GM23338 (cell line): ENCODE measurements around the gene VANGL1. TPM values are rescaled to one million over a fixed set of nuclear protein-coding genes. Genes with fewer than 3 reads are reported as not detected.

Source experiments
- ATAC-seq: fragments of 200-7000 bp; cut with Tn5 transposase; 3 replicates; pipeline ENCODE4 v1.9.1; 2020
- DNase-seq: peaks from one replicate; pipeline ENCODE4 v3.0.0-alpha.2; 2015; ENCODE audit warnings: low spot score
- H2AFZ ChIP-seq: fragments of 200-600 bp; sonication (generic); 2 replicates; pipeline ENCODE4 v1.8.0; 2016; ENCODE audit warnings: antibody characterized with exemption, mild to moderate bottlenecking, moderate library complexity
- H3F3A ChIP-seq: fragments of 200-600 bp; sonication (generic); replicated peaks from 2 replicates; pipeline ENCODE4 v1.8.0; 2017; ENCODE audit warnings: antibody characterized with exemption, mixed run types, low read depth
- H3K27ac ChIP-seq: fragments of 200-600 bp; sonication (generic); 2 replicates; pipeline ENCODE4 v1.6.1; 2016; ENCODE audit warnings: low read depth
- H3K27me3 ChIP-seq: fragments of 200-600 bp; sonication (generic); 2 replicates; pipeline ENCODE4 v1.8.0; 2016; ENCODE audit warnings: mild to moderate bottlenecking, mixed run types, moderate library complexity; ENCODE audit not compliant: insufficient read depth
- H3K36me3 ChIP-seq: fragments of 200-600 bp; sonication (generic); 2 replicates; pipeline ENCODE4 v1.8.0; 2016; ENCODE audit warnings: mild to moderate bottlenecking; ENCODE audit not compliant: insufficient read depth
- H3K4me1 ChIP-seq: fragments of 200-600 bp; sonication (generic); 2 replicates; pipeline ENCODE4 v1.8.0; 2016; ENCODE audit warnings: mild to moderate bottlenecking, moderate library complexity; ENCODE audit not compliant: insufficient read depth
- H3K4me2 ChIP-seq: fragments of 200-600 bp; sonication (generic); 2 replicates; pipeline ENCODE4 v1.7.1; 2017; ENCODE audit warnings: mixed run types
- H3K4me3 ChIP-seq: fragments of 200-600 bp; sonication (generic); 2 replicates; pipeline ENCODE4 v1.6.1; 2016; ENCODE audit warnings: mixed run types
- H3K79me2 ChIP-seq: fragments of 200-600 bp; sonication (generic); replicated peaks from 2 replicates; pipeline ENCODE4 v1.8.0; 2017; ENCODE audit warnings: mild to moderate bottlenecking; ENCODE audit not compliant: insufficient read depth
- H3K9me2 ChIP-seq: fragments of 200-600 bp; sonication (generic); 2 replicates; pipeline ENCODE4 v1.8.0; 2017; ENCODE audit not compliant: insufficient read depth
- H4K20me1 ChIP-seq: fragments of 200-600 bp; sonication (generic); replicated peaks from 2 replicates; pipeline ENCODE4 v1.8.0; 2017; ENCODE audit warnings: mild to moderate bottlenecking; ENCODE audit not compliant: insufficient read depth
- H3K27ac Mint-ChIP-seq: 2 replicates; pipeline ENCODE4 v1.8.0; 2020; ENCODE audit warnings: inconsistent platforms, mild to moderate bottlenecking, moderate library complexity, mixed read lengths
- H3K27me3 Mint-ChIP-seq: 3 replicates; pipeline ENCODE4 v1.8.0; 2022; ENCODE audit warnings: low read depth, mild to moderate bottlenecking, moderate library complexity, mixed read lengths, inconsistent platforms; ENCODE audit not compliant: insufficient read depth, poor library complexity
- H3K36me3 Mint-ChIP-seq: 3 replicates; pipeline ENCODE4 v1.8.0; 2021; ENCODE audit warnings: low read depth, mild to moderate bottlenecking, inconsistent platforms, moderate library complexity, mixed read lengths
- H3K4me1 Mint-ChIP-seq: 3 replicates; pipeline ENCODE4 v1.8.0; 2020; ENCODE audit warnings: mild to moderate bottlenecking, inconsistent platforms, mixed read lengths
- H3K4me3 Mint-ChIP-seq: 3 replicates; pipeline ENCODE4 v1.8.0; 2021; ENCODE audit warnings: moderate library complexity, mild to moderate bottlenecking, inconsistent platforms, mixed read lengths
- H3K9me3 Mint-ChIP-seq: 3 replicates; pipeline ENCODE4 v1.8.0; 2020; ENCODE audit warnings: moderate library complexity, mild to moderate bottlenecking, inconsistent platforms, mixed read lengths
- CREB1 ChIP-seq: fragments of 250-450 bp; sonication (Bioruptor Pico); IDR thresholded peaks from 2 replicates; pipeline ENCODE4 v1.5.0; 2020; ENCODE audit warnings: low read depth, mild to moderate bottlenecking, moderate library complexity
- ETS1 ChIP-seq: IDR thresholded peaks from 2 replicates; pipeline ENCODE4 v1.6.1; 2016; ENCODE audit warnings: antibody characterized with exemption
- EZH2 ChIP-seq: fragments of 200-600 bp; sonication (generic); IDR thresholded peaks from one replicate; pipeline ENCODE4 v1.8.0; 2017; ENCODE audit warnings: antibody characterized with exemption, mild to moderate bottlenecking, low read depth; ENCODE audit not compliant: unreplicated experiment
- EZH2phosphoT487 ChIP-seq: fragments of 200-600 bp; sonication (generic); IDR thresholded peaks from one replicate; pipeline ENCODE4 v1.8.1; 2018; ENCODE audit warnings: antibody characterized with exemption; ENCODE audit not compliant: unreplicated experiment
- JUNB ChIP-seq: IDR thresholded peaks from one replicate; pipeline ENCODE4 v1.6.1; 2016; ENCODE audit warnings: antibody characterized with exemption; ENCODE audit not compliant: unreplicated experiment
- STAT1 ChIP-seq: IDR thresholded peaks from one replicate; pipeline ENCODE4 v1.6.1; 2016; ENCODE audit warnings: antibody characterized with exemption; ENCODE audit not compliant: unreplicated experiment
- ZNF114 ChIP-seq: fragments of 250-450 bp; sonication (Bioruptor Pico); IDR thresholded peaks from 2 replicates; pipeline ENCODE4 v1.5.0; 2020; ENCODE audit warnings: mild to moderate bottlenecking, moderate library complexity
- ZNF331 ChIP-seq: fragments of 250-450 bp; sonication (Bioruptor Pico); IDR thresholded peaks from 2 replicates; pipeline ENCODE4 v1.5.0; 2020; ENCODE audit warnings: low read depth, mild to moderate bottlenecking, moderate library complexity
- polyA plus RNA-seq: library from polyadenylated mRNA; unstranded; fragments of >200 nt; fragmentation: Nextera tagmentation; extraction: Ambion mirVana; gene quantifications from 2 replicates; pipeline ENCODE4 v1.2.1, GENCODE V29; 2016
- total RNA-seq: library from RNA; depleted of rRNA; stranded (reverse); fragments of >200 nt; shearing (Covaris generic); gene quantifications from 2 replicates; pipeline ENCODE4 v1.2.3, GENCODE V29; 2014
- TF ChIP-seq, protein P1 (sequence below): fragments of 250-450 bp; sonication (Bioruptor Pico); IDR thresholded peaks from 2 replicates; pipeline ENCODE4 v1.5.0; 2020; ENCODE audit warnings: mild to moderate bottlenecking, moderate library complexity
- TF ChIP-seq, protein P2 (sequence below), 2 experiments: fragments of 200-600 bp in 1 of 2; sonication (generic) in 1 of 2; conservative IDR thresholded peaks; 2 replicates each; pipeline versions ENCODE4 v1.5.1 to v1.6.1; 2016 to 2017; ENCODE audit warnings: antibody characterized with exemption in 2 of 2, low read depth in 2 of 2, mild to moderate bottlenecking in 2 of 2, moderate library complexity in 1 of 2

VANGL1 gene
- total and polyA plus RNA-seq, 2 experiments from 2014 or later, result 4.4 to 14.4 TPM

DNA sequence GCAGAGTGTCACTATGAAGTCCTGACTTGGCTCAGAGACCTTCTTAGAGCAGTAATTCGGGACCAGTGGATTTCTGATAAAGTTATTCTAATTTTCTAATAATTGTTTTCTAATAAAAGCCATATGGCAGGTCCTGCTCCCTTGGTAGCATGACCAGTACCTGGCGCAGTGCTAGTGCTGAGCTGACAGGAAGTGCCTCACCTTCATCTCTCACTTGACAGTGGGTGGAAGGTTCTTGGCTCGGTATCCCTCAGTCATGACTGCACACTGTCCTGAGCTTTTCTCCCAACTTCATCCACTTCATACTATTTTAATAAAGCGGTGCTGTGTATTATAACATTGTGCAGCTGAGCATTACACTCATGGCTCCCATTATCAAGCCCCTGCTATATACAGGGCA, 14.1 kb downstream of the VANGL1 start (continued):
- TF ChIP-seq, protein P1, sequence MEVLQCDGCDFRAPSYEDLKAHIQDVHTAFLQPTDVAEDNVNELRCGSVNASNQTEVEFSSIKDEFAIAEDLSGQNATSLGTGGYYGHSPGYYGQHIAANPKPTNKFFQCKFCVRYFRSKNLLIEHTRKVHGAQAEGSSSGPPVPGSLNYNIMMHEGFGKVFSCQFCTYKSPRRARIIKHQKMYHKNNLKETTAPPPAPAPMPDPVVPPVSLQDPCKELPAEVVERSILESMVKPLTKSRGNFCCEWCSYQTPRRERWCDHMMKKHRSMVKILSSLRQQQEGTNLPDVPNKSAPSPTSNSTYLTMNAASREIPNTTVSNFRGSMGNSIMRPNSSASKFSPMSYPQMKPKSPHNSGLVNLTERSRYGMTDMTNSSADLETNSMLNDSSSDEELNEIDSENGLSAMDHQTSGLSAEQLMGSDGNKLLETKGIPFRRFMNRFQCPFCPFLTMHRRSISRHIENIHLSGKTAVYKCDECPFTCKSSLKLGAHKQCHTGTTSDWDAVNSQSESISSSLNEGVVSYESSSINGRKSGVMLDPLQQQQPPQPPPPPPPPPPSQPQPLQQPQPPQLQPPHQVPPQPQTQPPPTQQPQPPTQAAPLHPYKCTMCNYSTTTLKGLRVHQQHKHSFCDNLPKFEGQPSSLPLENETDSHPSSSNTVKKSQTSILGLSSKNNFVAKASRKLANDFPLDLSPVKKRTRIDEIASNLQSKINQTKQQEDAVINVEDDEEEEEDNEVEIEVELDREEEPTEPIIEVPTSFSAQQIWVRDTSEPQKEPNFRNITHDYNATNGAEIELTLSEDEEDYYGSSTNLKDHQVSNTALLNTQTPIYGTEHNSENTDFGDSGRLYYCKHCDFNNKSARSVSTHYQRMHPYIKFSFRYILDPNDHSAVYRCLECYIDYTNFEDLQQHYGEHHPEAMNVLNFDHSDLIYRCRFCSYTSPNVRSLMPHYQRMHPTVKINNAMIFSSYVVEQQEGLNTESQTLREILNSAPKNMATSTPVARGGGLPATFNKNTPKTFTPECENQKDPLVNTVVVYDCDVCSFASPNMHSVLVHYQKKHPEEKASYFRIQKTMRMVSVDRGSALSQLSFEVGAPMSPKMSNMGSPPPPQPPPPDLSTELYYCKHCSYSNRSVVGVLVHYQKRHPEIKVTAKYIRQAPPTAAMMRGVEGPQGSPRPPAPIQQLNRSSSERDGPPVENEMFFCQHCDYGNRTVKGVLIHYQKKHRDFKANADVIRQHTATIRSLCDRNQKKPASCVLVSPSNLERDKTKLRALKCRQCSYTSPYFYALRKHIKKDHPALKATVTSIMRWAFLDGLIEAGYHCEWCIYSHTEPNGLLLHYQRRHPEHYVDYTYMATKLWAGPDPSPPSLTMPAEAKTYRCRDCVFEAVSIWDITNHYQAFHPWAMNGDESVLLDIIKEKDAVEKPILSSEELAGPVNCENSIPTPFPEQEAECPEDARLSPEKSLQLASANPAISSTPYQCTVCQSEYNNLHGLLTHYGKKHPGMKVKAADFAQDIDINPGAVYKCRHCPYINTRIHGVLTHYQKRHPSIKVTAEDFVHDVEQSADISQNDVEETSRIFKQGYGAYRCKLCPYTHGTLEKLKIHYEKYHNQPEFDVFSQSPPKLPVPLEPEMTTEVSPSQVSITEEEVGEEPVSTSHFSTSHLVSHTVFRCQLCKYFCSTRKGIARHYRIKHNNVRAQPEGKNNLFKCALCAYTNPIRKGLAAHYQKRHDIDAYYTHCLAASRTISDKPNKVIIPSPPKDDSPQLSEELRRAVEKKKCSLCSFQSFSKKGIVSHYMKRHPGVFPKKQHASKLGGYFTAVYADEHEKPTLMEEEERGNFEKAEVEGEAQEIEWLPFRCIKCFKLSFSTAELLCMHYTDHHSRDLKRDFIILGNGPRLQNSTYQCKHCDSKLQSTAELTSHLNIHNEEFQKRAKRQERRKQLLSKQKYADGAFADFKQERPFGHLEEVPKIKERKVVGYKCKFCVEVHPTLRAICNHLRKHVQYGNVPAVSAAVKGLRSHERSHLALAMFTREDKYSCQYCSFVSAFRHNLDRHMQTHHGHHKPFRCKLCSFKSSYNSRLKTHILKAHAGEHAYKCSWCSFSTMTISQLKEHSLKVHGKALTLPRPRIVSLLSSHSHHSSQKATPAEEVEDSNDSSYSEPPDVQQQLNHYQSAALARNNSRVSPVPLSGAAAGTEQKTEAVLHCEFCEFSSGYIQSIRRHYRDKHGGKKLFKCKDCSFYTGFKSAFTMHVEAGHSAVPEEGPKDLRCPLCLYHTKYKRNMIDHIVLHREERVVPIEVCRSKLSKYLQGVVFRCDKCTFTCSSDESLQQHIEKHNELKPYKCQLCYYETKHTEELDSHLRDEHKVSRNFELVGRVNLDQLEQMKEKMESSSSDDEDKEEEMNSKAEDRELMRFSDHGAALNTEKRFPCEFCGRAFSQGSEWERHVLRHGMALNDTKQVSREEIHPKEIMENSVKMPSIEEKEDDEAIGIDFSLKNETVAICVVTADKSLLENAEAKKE (CRISPR knock-in tag), result no peak
- no peak for TF ChIP-seq ZNF331 (CRISPR knock-in tag)

DNA sequence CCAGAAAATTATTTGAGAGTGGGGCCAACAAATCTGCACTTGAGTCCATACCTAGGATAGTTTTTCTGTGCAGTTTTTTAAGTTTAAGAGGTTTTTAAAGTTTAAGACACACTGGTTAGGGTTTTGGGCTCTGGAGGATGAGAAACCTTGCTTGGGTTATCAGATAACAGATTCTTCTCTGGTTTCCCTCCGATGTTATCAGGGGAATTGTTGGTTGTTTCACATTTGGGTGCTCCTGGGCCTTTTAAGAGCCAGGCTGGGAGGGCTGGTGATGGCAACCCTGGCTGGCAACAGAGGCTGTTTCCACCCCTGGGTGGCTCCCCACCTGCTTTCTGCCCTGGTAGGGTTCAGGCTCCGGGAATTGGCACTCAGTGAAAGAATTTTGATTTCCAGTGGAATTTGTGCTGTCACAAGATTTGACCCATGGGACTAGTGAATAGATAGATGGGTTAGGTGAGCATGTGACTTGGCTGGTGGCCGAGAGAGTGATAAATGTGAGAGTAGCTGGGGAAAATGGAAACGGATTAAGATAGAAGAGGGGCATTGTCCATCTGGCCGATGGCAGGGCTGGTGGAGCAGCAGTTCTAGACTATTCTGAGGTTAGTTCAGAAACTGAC, 14.8 kb downstream of the VANGL1 start:
- H3K36me3 ChIP-seq, result no peaks in the 10 kb centered on the region
- no peak overlapping the region for H3K4me3 ChIP-seq
- ATAC-seq (no peak), DNase-seq (no peak)
- no peak overlapping the region for H3K27ac ChIP-seq
- 0 out of 2 replicates have a peak, but pooled peaks cover 5% of the 10 kb centered on the region for H3K9me2 ChIP-seq
- no peak overlapping the region for H2AFZ ChIP-seq
- peaks cover 26% of the 10 kb centered on the region for H3K4me1 ChIP-seq
- no peak overlapping the region for H3K4me2 ChIP-seq
- peaks cover 2% of the 10 kb centered on the region for H3K27me3 Mint-ChIP-seq
- no peak overlapping the region for H3K27ac Mint-ChIP-seq
- H4K20me1 ChIP-seq, result no peaks in the 10 kb centered on the region; the same call in none of the 2 replicates
- H3F3A ChIP-seq, result no peaks in the 10 kb centered on the region
- no peaks in the 10 kb centered on the region for H3K9me3 Mint-ChIP-seq
- peaks cover 50% of the 10 kb centered on the region for H3K79me2 ChIP-seq
- H3K36me3 Mint-ChIP-seq, result peaks cover 27% of the 10 kb centered on the region
- H3K4me1 Mint-ChIP-seq, result peaks cover 47% of the 10 kb centered on the region
- no peaks in the 10 kb centered on the region for H3K27me3 ChIP-seq
- H3K4me3 Mint-ChIP-seq, result no peak overlapping the region
- TF ChIP-seq CREB1 (CRISPR knock-in tag) (no peak), ETS1 (no peak), ZNF114 (CRISPR knock-in tag) (no peak), EZH2phosphoT487 (no peak), ZNF331 (CRISPR knock-in tag) (no peak), STAT1 (no peak), JUNB (no peak), EZH2 (no peak)
- TF ChIP-seq, protein P2, sequence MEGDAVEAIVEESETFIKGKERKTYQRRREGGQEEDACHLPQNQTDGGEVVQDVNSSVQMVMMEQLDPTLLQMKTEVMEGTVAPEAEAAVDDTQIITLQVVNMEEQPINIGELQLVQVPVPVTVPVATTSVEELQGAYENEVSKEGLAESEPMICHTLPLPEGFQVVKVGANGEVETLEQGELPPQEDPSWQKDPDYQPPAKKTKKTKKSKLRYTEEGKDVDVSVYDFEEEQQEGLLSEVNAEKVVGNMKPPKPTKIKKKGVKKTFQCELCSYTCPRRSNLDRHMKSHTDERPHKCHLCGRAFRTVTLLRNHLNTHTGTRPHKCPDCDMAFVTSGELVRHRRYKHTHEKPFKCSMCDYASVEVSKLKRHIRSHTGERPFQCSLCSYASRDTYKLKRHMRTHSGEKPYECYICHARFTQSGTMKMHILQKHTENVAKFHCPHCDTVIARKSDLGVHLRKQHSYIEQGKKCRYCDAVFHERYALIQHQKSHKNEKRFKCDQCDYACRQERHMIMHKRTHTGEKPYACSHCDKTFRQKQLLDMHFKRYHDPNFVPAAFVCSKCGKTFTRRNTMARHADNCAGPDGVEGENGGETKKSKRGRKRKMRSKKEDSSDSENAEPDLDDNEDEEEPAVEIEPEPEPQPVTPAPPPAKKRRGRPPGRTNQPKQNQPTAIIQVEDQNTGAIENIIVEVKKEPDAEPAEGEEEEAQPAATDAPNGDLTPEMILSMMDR (conservative IDR thresholded peaks at IDR 0.05; ENCODE audit: low read depth in 2 of 2), result no peak
